Measurements from ENCODE around the gene SV2C. TPM values are rescaled to one million over a fixed set of nuclear protein-coding genes. Genes with fewer than 3 reads are reported as not detected.

The SV2C gene
- total RNA-seq, 1 donor from 2014 or later, result 0.48 TPM

- H3K36me3 Mint-ChIP-seq (ENCODE audit: insufficient read depth), result no peaks in the 10 kb centered on the region
- no peak for TF ChIP-seq CTCF (IDR thresholded peaks at IDR 0.05; ENCODE audit: unreplicated experiment)
- H3K4me1 Mint-ChIP-seq (ENCODE audit: low read depth), result no peaks in the 10 kb centered on the region
- no peak overlapping the region for H3K27ac Mint-ChIP-seq
- no peak for DNase-seq (ENCODE audit: low spot score, unreplicated experiment)
- no peaks in the 10 kb centered on the region for H3K9me3 Mint-ChIP-seq (ENCODE audit: low read depth)
- no peak overlapping the region for H3K4me3 Mint-ChIP-seq (ENCODE audit: low read depth)
- peaks cover 12% of the 10 kb centered on the region for H3K27me3 Mint-ChIP-seq
These were observed 166.4 kb downstream of the SV2C start for GRCh38 chr5:76249621-76250020.

GRCh38 chr5:76250463-76250862, 167.3 kb downstream of the SV2C start:
- no peak overlapping the region for H3K4me3 Mint-ChIP-seq (ENCODE audit: low read depth)
- H3K27ac Mint-ChIP-seq, result no peak overlapping the region
- no peak for DNase-seq (ENCODE audit: low spot score, unreplicated experiment)
- no peaks in the 10 kb centered on the region for H3K36me3 Mint-ChIP-seq (ENCODE audit: insufficient read depth)
- peaks cover 16% of the 10 kb centered on the region for H3K27me3 Mint-ChIP-seq
- no peak for TF ChIP-seq CTCF (IDR thresholded peaks at IDR 0.05; ENCODE audit: unreplicated experiment)
- no peaks in the 10 kb centered on the region for H3K9me3 Mint-ChIP-seq (ENCODE audit: low read depth)
- no peaks in the 10 kb centered on the region for H3K4me1 Mint-ChIP-seq (ENCODE audit: low read depth)

- Mint-ChIP-seq H3K9me3 (ENCODE audit: low read depth) (no peaks in the 10 kb centered on the region), H3K27ac (no peak overlapping the region), H3K4me1 (ENCODE audit: low read depth) (no peaks in the 10 kb centered on the region), H3K27me3 (peaks cover 26% of the 10 kb centered on the region), H3K36me3 (ENCODE audit: insufficient read depth) (no peaks in the 10 kb centered on the region), H3K4me3 (ENCODE audit: low read depth) (no peak overlapping the region)
- DNase-seq (ENCODE audit: low spot score, unreplicated experiment), result no peak
- no peak for TF ChIP-seq CTCF (IDR thresholded peaks at IDR 0.05; ENCODE audit: unreplicated experiment)
These were observed 168.5 kb downstream of the SV2C start for GRCh38 chr5:76251656-76252055.

- Mint-ChIP-seq H3K4me1 (ENCODE audit: low read depth) (no peaks in the 10 kb centered on the region), H3K9me3 (ENCODE audit: low read depth) (no peaks in the 10 kb centered on the region), H3K27me3 (peaks cover 24% of the 10 kb centered on the region), H3K4me3 (ENCODE audit: low read depth) (no peak overlapping the region), H3K36me3 (ENCODE audit: insufficient read depth) (no peaks in the 10 kb centered on the region), H3K27ac (no peak overlapping the region)
- no peak for TF ChIP-seq CTCF (IDR thresholded peaks at IDR 0.05; ENCODE audit: unreplicated experiment)
- no peak for DNase-seq (ENCODE audit: low spot score, unreplicated experiment)
These were observed 169.3 kb downstream of the SV2C start for GRCh38 chr5:76252437-76252836.

GRCh38 chr5:76256116-76256889, 173.1 kb downstream of the SV2C start:
- no peaks in the 10 kb centered on the region for H3K4me1 Mint-ChIP-seq (ENCODE audit: low read depth)
- no peak overlapping the region for H3K27ac Mint-ChIP-seq
- DNase-seq (ENCODE audit: low spot score, unreplicated experiment), result peak; percentile 28
- peaks cover 21% of the 10 kb centered on the region for H3K27me3 Mint-ChIP-seq
- no peaks in the 10 kb centered on the region for H3K36me3 Mint-ChIP-seq (ENCODE audit: insufficient read depth)
- H3K4me3 Mint-ChIP-seq (ENCODE audit: low read depth), result no peak overlapping the region
- H3K9me3 Mint-ChIP-seq (ENCODE audit: low read depth), result no peaks in the 10 kb centered on the region
- TF ChIP-seq CTCF (IDR thresholded peaks at IDR 0.05; ENCODE audit: unreplicated experiment), result peak; percentile 79

Measured in progenitor cell of endocrine pancreas (in vitro differentiated cells).